HG02588 (cell line): ENCODE data around the gene PCK1.
"Not testable (repeated sequence)": the region's sequence is repeated elsewhere in the genome, so short reads cannot be mapped to it uniquely, and the experiment has no call there.

ENCODE experiments used
- ATAC-seq: cut with Tn5 transposase; IDR thresholded peaks from one replicate; pipeline ENCODE4 v1.9.1; 2021; ENCODE audit warnings: mild to moderate bottlenecking, moderate library complexity; ENCODE audit not compliant: unreplicated experiment

PCK1 gene

DNA sequence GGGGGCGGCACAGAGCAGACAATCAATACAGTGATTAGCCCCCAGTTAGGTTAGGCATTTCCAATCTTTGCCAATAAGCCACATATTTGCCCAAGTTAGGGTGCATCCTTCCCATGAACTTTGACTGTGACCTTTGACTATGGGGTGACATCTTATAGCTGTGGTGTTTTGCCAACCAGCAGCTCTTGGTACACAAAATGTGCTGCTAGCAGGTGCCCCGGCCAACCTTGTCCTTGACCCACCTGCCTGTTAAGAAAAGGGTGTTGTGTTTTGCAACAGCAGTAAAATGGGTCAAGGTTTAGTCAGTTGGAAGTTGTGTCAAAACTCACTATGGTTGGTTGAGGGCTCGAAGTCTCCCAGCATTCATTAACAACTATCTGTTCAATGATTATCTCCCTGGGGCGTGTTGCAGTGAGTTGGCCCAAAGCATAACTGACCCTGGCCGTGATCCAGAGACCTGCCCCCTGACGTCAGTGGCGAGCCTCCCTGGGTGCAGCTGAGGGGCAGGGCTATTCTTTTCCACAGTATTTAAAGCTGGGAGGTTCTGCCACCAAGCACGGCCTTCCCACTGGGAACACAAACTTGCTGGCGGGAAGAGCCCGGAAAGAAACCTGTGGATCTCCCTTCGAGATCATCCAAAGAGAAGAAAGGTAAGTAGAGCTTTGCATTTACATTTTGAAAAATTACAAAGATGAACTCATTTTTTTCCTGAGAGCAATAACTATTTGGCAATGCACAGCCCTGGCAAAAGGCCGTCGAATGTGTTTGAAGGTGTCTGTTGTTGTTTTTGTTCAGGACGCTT, at the start of gene PCK1:
TSS of gene PCK1 (plus strand) at position 557 of the 802 bp plus-strand sequence. CDS start 302 bp downstream, outside the sequence.
- ATAC-seq = no peak

DNA sequence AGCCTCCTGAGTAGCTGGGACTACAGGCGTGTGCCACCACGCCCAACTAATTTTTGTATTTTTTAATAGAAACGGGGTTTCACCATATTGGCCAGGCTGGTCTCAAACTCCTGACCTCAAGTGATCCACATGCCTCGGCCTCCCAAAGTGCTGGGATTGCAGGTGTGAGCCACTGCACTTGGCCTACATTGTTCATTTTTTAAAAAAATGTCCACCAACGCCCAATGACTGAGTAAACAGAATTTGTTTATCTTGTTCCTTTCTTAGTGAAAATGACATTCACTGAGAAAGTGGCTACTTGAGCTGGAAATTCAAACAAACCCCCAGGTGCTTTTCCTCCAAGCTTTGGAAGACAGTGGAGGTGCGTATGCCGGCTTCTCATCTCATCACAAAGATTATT, 49.2 kb upstream of the PCK1 start:
- ATAC-seq = not testable (repeated sequence)

DNA sequence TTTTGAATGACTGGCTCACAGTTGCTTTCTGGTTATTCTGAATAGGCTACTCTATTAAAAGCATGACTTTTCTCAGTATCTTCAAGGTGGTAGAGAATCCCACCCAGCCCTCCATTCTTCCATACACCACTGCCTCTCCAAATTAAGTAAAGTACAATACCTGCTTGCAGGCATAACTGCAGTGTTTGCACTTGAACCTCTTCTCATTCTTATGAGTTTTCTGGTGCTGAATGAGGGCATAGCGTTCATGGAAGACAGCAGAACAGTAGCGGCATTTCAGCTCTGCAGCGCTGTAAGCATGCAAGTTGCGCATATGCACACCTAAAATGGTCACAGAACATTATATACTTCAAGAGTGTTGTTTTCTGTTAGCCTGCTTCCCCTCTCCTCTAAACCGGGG, 48.5 kb upstream of the PCK1 start:
- no peak for ATAC-seq

DNA sequence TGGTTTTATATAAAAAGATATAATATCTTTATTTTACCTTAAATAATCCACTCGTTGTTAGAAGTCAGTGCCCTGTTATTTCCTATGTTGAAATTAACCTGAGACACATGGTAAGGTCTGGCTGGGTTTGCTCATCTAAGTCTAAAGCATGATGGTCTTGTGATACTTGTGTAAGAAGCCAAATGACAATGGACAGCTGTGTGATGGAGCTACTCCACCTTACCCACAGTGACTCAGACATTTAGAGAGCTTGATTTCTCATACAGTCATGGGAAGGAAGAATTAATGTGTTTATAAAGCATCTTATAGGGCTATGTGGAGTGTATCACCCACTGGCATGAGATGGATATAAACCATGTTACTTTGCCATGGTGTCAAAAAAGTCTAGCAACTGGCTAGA, 47.7 kb upstream of the PCK1 start:
- no peak for ATAC-seq

DNA sequence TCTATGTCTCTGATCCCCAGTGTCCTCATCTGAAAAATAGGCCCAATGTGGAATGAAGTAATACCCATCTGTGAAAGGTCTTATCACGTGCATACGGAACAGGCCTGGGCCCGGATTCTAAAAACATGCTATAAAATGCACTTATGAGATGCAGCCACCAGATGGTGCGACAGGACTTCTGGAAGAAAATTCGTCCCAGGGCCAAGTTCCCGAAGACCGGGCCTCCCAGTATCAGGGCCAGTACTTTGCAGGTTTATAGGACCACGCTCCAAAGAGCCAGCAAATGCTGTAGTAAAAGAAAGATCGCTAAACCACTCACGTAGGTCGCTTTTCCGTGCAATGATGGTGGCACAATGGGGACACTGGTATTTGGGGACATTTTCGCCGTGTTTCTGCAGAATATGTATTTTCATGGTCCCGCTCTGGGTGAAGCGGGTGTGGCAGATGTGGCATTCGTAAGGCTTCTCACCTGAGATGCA, 46.6 kb upstream of the PCK1 start:
- ATAC-seq = no peak

DNA sequence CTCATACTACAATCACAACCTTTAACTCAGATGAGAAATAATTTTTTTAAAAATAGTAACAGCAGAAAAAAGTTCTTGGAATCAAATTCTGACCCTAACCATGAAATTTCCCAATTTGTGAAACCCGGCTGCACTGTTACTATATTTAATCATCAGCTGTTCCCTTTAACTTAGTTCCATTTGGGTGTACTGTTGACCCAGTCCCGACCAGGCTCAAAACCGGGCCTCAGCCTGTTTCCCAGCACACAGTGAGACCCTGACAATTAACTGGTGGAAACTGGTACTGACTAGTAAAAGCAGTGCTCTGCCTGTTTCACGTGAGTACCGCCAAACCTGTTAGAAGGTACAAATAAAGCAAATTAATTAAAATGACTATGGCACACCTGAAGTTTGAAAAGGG, 43.0 kb upstream of the PCK1 start:
- no peak for ATAC-seq

DNA sequence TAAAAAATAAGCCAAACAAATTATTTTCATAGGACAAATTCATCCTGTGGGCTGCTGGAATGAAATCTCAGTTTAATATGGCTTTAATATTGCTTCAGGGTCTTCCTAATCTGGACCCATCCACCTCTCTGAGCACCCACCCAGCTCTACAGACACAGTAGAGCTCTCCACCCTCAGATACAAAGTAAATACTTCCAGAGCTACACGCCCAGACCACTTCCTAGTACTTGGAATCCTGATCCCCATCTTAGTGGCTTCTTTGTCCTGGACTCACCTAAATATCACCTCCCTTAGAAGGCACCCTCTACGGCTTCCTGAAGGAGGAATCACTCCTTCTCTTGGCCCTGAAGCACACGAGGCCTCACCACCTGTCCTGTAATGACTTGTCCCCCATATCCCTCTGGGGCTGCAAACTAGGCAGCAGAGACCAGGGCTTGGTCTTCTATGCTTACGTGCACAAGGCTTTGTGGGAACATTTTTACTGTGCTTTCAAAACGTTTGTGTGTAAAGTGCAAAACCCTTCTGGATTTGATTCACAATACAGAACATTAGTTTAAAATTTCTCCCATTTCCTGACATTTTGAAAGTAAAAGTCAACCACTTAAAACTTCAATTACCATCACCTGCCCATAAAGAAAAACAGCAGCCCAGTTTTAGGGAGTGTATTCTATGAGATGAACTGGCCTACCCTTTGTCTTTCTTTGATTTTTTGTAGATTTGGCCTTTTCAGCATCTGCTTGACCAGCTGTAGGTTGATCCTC, 38.4 kb upstream of the PCK1 start:
- no peak for ATAC-seq

DNA sequence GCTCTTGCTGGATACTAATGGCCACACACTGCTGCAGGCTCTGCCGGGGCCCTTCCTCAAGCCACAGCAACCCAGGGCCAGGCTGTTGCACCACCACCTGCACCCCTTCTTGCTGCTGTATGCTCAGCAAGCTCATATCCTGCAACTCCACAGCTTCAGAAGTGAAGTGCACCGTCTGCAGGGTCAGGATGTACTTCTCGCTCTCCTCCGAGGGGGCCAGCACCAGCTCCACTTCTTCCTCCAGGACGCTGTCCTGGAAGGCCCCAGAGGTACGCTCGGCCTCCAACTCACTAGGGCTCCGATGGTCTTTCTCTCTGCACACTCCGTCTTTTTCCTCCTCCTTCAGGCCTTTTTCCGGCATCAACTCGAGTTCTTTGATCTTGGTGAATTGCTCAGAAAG, 37.1 kb upstream of the PCK1 start:
- no peak for ATAC-seq

DNA sequence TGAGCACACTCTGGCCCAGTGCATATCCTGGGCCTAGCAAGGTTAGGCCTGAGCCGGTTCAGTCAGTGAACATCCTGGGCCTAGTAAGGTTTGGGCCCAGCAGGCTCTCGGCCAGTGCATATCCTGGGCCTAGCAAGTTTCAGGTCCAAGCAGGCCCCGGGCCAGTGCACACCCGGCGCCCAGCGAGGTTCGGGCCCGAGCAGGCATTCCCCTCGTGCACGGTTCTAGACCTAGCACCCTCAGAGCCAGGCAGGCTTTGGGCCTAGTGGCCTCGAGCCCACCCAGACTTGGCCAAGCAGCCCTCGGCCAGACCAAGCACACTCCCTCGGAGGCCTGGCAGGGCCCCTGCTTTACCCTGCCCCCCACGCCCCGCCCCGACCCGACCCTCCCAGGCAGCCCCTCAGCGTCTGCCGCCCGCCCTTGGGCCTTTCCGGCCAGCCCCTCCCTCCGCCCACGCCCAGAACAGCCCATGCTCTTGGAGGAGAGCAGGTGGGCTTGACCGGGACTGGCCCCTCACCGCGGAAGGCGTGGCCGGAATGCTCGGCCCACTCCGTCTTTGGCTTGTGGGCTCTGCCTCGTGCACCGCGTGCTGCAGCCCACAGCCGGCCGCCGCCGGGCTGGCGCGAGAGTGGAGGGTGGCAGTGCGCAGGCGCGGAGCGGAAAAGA, 36.3 kb upstream of the PCK1 start, which contains the start of gene CTCFL:
TSS of gene CTCFL (minus strand) at position 630 of the 666 bp plus-strand sequence. CDS start 935 bp downstream, outside the sequence.
- ATAC-seq = no peak

DNA sequence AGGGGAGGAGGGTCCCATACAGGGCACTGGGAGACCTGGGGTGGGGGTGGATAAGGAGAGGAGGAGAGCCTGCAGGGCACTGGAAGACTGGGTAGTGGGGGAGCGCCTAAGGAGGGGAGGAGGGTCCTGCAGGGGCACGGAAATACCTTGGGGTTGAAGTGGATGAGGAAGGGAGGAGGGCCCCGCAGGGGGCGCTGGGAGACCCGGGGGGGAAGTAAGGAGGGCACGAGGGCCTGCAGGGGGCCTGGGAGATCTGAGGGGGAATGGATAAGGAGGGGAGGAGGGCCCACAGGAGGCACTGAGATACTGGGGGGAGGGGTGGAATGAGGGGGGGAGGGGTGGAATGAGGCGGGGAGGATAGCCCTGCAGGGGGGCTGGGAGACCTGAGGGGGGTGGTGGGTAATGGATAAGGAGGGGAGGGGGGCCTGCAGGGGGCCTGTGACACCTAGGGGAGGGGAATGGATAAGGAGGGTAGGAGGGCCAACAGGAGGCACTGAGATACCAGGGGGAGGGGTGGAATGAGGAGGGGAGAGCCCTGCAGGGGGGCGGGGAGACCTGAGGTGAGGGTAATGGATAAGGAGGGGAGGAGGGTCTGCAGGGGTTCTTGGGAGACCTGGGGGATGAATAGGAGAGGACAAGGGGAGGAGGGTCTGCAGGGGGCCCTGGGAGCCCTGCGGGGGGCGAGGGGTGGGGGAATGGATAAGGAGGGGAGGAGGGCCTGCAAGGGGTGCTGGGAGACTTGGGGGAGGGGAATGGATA, 35.4 kb upstream of the PCK1 start:
- no peak for ATAC-seq

DNA sequence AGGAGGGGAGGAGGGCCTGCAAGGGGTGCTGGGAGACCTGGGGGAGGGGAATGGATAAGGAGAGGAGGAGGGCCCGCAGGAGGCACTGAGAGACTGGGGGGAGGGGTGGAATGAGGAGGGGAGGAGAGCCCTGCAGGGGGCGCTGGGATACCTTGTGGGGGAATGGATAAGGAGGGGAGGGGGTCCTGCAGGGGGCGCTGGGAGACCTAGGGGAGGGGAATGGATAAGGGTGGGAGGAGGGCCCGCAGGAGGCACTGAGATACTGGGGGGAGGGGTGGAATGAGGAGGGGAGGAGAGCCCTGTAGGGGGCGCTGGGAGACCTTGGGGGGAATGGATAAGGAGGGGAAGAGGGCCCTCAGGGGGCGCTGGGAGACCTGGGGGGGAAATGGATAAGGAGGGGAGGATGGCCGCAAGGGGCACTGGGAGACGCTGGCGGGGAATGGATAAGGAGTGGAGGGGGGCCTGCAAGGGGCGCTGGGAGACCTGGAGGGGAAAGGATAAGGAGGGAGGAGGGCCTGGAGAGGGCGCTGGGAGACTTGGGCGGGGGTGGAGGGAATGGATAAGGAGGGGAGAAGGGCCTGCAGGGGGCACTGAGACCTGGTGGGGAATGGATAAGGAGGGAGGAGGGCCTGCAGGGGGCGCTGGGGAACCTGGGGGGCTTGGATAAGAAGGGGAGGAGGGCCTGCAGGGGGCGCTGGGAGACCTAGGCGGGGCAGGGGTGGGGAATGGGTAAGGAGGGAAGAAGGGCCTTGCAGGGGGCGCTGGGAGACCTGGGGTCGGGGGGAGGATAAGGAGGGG, 34.6 kb upstream of the PCK1 start:
- ATAC-seq = no peak

DNA sequence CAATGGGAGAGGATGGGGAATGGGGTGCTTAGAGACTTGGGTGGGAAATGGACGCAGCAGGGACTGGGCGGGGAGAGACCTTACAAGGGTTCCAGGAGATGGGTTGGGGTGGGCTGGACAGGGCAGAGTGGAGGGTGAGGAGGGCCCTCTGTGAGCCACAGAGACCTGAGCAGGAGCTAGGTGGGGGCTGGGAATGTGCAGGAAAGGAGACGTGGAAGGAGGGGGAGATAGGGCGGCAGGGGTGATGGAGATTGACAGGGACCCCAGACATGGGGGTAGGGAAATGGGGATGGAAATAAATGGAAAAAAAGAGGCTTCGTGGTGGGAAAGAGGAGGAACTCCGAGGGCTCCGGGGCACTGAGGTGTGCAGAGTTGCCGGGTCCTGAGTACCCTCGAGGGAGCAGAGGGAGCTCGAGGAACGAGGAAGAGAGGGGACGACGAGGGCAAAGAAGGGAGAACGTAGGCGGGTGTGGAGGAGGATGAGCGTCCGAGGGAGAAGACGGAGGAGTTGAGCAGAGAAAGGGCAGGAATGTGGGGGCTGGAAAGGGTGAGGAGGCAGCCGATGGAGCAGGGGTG, 33.9 kb upstream of the PCK1 start:
- no peak for ATAC-seq

DNA sequence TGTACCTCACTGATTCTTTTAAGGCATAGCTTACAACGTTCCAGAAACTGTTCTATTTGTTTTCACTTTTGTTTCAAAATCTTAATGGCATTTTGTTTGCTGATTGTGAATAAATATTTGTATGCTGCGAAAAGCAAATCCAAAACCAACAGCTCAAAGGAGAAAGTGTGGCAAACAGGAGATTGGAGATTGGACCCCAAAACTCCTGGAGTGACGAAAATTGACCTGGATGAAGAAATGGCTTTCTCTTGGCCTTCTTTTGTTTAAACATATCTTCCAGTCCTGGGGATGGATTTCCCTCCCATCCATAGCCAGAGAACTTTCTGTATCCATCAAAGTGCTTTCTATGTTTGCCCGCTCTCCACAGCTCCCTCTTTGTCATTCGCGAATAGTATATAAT, 33.2 kb upstream of the PCK1 start:
- no peak for ATAC-seq

DNA sequence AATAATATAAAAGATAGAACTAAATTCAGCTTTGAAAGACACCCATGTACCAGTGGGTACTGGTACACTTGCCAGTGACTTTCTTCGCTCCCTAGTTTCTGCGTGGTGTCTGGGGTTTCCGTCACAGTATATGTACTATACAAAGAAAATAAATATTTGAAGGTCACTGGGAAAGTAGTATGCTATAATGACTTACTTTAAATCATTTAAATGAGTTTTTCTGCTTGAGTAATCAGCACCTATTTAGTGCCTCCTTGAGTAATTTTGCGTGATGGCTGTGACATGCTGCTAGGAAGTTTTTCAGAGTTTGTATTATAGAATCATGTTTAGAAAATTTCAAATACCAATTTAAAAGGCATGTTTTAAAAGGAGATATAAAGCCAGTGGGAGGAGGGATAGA, 32.8 kb upstream of the PCK1 start:
- ATAC-seq = no peak

DNA sequence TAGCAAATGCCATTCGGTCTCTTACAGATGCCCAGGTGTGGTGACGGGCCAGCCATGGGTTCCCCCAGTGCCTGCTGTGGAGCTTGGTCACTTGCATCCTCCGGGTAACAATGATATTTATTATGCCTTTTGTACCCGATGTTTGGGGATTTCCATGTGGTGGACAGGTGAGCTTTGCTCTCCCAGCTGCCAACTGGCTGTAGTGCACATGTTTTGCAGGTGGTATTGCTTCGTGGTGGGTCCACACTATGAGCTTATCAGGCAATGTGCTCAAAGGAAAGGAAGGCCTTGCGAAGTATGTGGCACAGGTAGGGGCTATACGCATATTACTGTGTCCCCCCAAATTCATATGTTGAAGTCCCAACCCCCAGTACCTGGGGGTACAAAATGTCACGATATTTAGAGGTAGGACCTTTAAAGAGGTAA, 31.7 kb upstream of the PCK1 start:
- no peak for ATAC-seq

DNA sequence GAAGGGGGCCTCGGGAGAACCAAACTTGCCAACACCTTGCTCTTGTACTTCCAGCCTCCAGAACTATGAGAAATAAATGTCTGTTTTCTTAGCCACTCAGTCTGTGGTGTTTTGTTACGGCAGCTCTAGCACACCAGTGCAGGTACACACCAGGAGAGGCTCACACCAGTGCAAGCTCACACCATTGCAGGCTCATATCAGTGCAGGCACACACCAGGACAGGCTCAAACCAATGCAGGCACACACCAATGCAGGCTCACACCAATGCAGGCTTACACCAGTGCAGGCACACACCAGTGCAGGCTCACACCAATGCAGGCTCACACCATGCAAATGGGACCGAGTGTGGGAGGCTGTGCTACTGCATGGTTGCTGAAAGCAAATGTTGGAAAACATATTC, 31.1 kb upstream of the PCK1 start:
- no peak for ATAC-seq

DNA sequence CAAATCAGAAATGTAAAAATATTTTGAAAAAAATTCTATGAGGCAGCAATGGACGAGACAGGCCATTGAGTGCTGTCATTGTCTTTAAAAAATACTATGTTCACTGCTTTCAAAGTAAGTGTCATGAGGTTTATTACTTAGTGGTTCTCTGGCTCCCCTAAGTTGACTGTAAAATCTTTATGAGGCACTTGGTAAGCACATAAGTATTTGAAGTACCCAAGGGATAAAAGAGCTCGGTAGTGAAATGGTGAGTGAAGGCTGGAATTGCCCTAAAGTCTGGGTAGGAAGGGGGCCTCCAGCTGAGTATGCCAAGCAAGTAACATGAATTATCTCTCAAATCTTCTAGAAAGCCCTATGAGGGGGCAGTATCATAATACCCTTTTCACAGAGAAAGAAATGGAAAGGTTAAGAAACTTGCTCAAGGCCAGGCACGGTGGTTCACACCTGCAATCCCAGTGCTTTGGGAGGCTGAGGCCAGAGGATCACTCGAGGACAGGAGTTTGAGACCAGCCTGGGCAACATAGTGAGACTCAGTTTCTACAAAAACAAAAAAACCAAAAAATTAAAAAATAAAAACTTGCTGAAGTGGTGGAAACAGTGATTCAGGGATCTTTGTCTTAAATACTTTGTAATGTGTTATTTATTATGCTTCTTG, 30.5 kb upstream of the PCK1 start:
- no peak for ATAC-seq

DNA sequence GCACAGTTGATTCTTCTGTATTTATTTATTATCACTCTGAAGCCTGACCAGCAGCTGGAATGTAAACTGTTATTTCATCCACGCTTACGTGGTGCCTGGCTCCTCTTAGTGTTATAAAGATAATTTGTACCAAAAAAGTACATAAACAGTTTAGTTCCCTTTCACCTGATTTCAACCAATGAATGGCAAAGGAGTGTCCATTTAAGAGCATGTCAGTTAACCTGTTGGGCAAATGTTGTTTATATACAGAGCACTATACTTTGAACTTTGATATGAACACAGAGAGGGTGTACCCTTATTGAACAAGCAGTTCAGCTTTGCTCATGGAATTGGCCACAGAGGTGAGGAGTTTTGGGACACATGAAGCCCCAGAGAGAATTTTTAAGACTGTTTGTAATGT, 28.8 kb upstream of the PCK1 start:
- ATAC-seq = no peak

DNA sequence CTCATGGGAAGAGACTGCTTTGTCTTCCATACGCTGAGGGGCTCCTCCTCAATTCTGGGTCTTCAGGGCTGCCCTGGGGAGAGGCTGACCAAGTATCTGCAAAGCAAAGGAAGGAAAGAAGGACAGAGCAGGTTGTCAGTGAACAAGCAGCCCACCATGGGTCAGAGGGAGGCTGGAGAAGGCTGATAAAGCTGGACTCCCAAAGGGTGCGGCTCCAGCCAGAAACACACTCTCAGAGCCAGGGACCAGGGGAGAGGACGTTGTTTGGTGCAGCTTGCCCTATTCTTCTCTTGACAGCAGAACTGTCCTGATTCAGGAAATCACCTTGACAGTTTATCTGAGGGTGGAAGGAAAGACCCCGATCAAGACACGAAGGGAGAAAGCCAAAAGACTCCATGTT, 25.6 kb upstream of the PCK1 start:
- no peak for ATAC-seq
